ENCODE measurements around the gene TSC2. TPM values are rescaled to one million over a fixed set of nuclear protein-coding genes. Genes with fewer than 3 reads are reported as not detected.
"Not testable (repeated sequence)": the region's sequence is repeated elsewhere in the genome, so short reads cannot be mapped to it uniquely, and the experiment has no call there.

Gene TSC2
- total and polyA plus RNA-seq, 2 donors (not counting 3 experiments of a cell fraction or from before 2014, with no cell fraction given) = 87.9 to 144 TPM

DNA sequence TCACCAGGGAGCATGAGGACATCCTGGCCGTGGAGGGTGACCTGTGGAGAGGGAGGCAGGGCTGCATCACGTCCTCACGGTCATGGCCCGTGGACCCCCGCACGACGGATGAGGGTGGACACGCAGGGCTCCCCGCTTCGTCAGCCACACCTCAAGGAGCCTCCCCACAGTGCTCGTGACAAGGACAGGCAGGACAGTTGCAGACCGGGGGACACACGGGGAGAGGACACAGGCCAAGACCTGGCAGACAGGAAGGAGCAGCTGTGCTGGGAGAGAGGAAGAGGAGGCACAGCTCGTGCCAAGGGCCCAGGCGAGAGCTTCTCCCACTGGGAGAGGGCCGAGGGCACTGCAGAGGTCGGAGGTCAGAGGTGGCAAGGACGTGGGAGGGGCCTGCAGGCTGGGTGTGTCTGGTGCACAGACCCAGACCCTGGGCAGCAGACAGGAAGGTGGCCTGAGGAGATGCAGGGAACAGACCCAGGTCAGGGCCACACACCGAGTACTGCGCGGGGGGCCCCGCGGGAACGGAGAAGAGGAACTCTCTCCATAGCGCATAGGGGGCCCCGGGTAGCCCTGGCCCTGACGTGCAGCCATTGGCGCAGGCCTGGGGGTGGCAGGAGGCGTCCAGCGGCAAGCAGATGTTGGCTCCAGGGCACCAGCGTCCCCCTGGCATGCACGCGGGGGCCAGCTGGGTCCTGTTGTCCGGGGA, 67.3 kb downstream of the TSC2 start:
- H3K9ac ChIP-seq (replicated peaks; ENCODE audit: extremely low read depth, insufficient read depth, low read length); H3K4me2 ChIP-seq (ENCODE audit: insufficient read depth, low read length); H3K4me1 ChIP-seq (ENCODE audit: control insufficient read depth, extremely low read depth, insufficient read depth, low read length); H3K4me3 ChIP-seq (replicated peaks in 1 of 3; ENCODE audit: insufficient read depth in 1 of 3, low read depth in 1 of 3, low read length in 3 of 3); H4K20me1 ChIP-seq (replicated peaks; ENCODE audit: control insufficient read depth, extremely low read depth, insufficient read depth, low read length); FAIRE-seq; CTCF ChIA-PET; H3K9me3 ChIP-seq (replicated peaks; ENCODE audit: control insufficient read depth, insufficient read depth, low read length); H3K27ac ChIP-seq (ENCODE audit: insufficient read depth, low read depth, low read length); H3K27me3 ChIP-seq (ENCODE audit: control insufficient read depth in 2 of 2, insufficient read depth in 2 of 2, low read length in 2 of 2); POLR2A ChIA-PET; H3K9me1 ChIP-seq (replicated peaks; ENCODE audit: control insufficient read depth, extremely low read depth, insufficient read depth, low read length); DNase-seq (ENCODE audit: low read depth, low spot score); H2AFZ ChIP-seq (ENCODE audit: low read depth, low read length); H3K79me2 ChIP-seq (ENCODE audit: control insufficient read depth, insufficient read depth, low read length); BruUV-seq (replicated peaks); intact Hi-C loops (cut with micrococcal nuclease); dilution Hi-C loops (cut with MboI; ENCODE audit: extremely low pct_ligation_motif_present, low sequenced_read_pairs): not testable (repeated sequence)
- peaks cover 0 to 10% of the 10 kb centered on the region in 2 experiments for H3K36me3 ChIP-seq (ENCODE audit: control insufficient read depth in 2 of 2, extremely low read depth in 1 of 2, insufficient read depth in 2 of 2, low read length in 2 of 2)

DNA sequence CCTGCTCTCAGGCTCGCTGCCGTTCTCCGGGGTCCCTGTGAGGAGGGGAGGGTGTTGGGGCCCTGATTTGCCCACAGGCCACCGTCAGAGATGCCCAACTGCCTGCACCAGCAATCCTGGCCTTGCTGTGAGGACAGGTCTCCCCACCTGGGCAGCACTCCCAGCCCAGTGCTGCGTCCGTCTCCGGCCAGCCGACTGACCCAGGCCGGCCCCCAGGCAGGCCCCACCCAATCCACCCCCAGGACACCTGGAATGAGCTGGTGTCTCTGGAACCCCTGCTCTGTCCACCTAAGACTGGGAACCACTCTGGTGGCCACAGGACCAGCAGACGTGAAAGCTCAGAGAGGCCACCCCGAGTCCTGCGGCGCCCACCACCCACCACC, 67.8 kb downstream of the TSC2 start:
- Histone ChIP-seq H3K79me2 (ENCODE audit: control insufficient read depth, insufficient read depth, low read length) (peaks cover 4% of the 10 kb centered on the region), H3K9me1 (replicated peaks; ENCODE audit: control insufficient read depth, extremely low read depth, insufficient read depth, low read length) (no peaks in the 10 kb centered on the region), H3K4me2 (ENCODE audit: insufficient read depth, low read length) (no peak overlapping the region), H3K4me3 (replicated peaks in 1 of 3; ENCODE audit: insufficient read depth in 1 of 3, low read depth in 1 of 3, low read length in 3 of 3) (no peak overlapping the region), H3K27ac (ENCODE audit: insufficient read depth, low read depth, low read length) (no peak overlapping the region), H3K27me3 (ENCODE audit: control insufficient read depth in 2 of 2, insufficient read depth in 2 of 2, low read length in 2 of 2) (no peaks in the 10 kb centered on the region), H3K9ac (replicated peaks; ENCODE audit: extremely low read depth, insufficient read depth, low read length) (no peak overlapping the region), H3K9me3 (replicated peaks; ENCODE audit: control insufficient read depth, insufficient read depth, low read length) (no peaks in the 10 kb centered on the region), H2AFZ (ENCODE audit: low read depth, low read length) (no peak overlapping the region), H3K4me1 (ENCODE audit: control insufficient read depth, extremely low read depth, insufficient read depth, low read length) (no peaks in the 10 kb centered on the region), H3K36me3 (ENCODE audit: control insufficient read depth in 2 of 2, extremely low read depth in 1 of 2, insufficient read depth in 2 of 2, low read length in 2 of 2) (peaks cover 0 to 10% of the 10 kb centered on the region in 2 experiments), H4K20me1 (replicated peaks; ENCODE audit: control insufficient read depth, extremely low read depth, insufficient read depth, low read length) (no peaks in the 10 kb centered on the region)
- BruUV-seq (replicated peaks) = no TSS peak
- no peak for DNase-seq (ENCODE audit: low read depth, low spot score)
- TF ChIP-seq GATA2 (IDR thresholded peaks at IDR 0.05; ENCODE audit: insufficient read depth, insufficient read length, low read depth, low read length) (no peak), POLR2AphosphoS5 (IDR thresholded peaks at IDR 0.05; ENCODE audit: insufficient read depth, low read depth, low read length) (no peak), EZH2 (IDR thresholded peaks at IDR 0.05; ENCODE audit: borderline replicate concordance, low read depth, low read length, severe bottlenecking) (no peak)
- FAIRE-seq = no peak
- POLR2A ChIA-PET = no interaction called here
- dilution Hi-C loops (cut with MboI; ENCODE audit: extremely low pct_ligation_motif_present, low sequenced_read_pairs) = no loop called here
- CTCF ChIA-PET = no interaction called here
- intact Hi-C loops (cut with micrococcal nuclease) = no loop called here

DNA sequence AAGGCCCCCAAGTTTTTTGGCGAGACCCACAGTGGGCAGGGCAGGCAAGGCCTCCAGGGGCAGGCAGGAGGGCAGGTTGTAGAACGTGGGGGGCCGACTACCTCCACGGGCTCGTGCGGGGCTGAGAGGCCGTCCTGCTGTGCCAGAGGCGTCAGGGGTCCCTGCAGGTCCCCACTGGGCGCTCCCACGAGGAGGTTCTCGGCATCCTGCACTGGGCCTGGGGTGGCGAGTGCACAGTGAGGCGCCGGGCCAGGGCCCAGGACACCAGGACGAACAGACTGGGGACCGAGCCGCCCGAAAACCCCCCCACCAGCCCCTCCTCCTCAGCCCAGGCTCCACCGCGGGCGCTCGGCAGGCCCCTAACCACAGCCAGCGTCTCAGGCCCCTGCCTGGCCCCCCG, 68.6 kb downstream of the TSC2 start:
- dilution Hi-C loops (cut with MboI; ENCODE audit: extremely low pct_ligation_motif_present, low sequenced_read_pairs); H3K9ac ChIP-seq (replicated peaks; ENCODE audit: extremely low read depth, insufficient read depth, low read length); FAIRE-seq: not testable (repeated sequence)

DNA sequence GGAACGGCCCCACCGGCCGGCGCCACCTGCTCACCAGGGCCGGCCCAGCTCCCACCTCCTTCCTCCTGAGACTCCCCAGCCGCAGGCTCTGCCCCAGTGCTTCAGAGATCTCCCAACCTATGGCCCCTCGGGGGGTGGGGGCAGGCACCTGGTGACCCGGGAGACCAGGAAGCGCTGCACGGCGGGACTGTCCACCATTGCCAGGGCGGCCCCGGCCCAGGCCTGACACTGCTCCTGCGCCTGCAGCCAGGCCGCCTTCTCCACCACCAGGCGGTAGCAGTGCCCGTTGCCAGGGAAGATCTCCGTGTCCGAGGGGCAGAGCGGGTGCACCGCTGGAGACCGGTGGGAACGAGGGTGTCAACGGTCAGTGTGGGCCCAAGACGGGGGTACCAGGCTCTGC, 69.6 kb downstream of the TSC2 start:
- H3K27ac ChIP-seq (ENCODE audit: insufficient read depth, low read depth, low read length); intact Hi-C loops (cut with micrococcal nuclease); FAIRE-seq; H3K9ac ChIP-seq (replicated peaks; ENCODE audit: extremely low read depth, insufficient read depth, low read length); H3K9me1 ChIP-seq (replicated peaks; ENCODE audit: control insufficient read depth, extremely low read depth, insufficient read depth, low read length); H2AFZ ChIP-seq (ENCODE audit: low read depth, low read length); H3K4me1 ChIP-seq (ENCODE audit: control insufficient read depth, extremely low read depth, insufficient read depth, low read length); dilution Hi-C loops (cut with MboI; ENCODE audit: extremely low pct_ligation_motif_present, low sequenced_read_pairs); H3K36me3 ChIP-seq (ENCODE audit: control insufficient read depth in 2 of 2, extremely low read depth in 1 of 2, insufficient read depth in 2 of 2, low read length in 2 of 2); DNase-seq (ENCODE audit: low read depth, low spot score); H3K4me2 ChIP-seq (ENCODE audit: insufficient read depth, low read length); H3K4me3 ChIP-seq (replicated peaks in 1 of 3; ENCODE audit: insufficient read depth in 1 of 3, low read depth in 1 of 3, low read length in 3 of 3); POLR2A ChIA-PET; H3K79me2 ChIP-seq (ENCODE audit: control insufficient read depth, insufficient read depth, low read length); H3K9me3 ChIP-seq (replicated peaks; ENCODE audit: control insufficient read depth, insufficient read depth, low read length); BruUV-seq (replicated peaks); CTCF ChIA-PET; H4K20me1 ChIP-seq (replicated peaks; ENCODE audit: control insufficient read depth, extremely low read depth, insufficient read depth, low read length); H3K27me3 ChIP-seq (ENCODE audit: control insufficient read depth in 2 of 2, insufficient read depth in 2 of 2, low read length in 2 of 2): not testable (repeated sequence)

More for the DNA sequence above, 68.6 kb downstream of the TSC2 start:
- intact Hi-C loops (cut with micrococcal nuclease); H3K4me3 ChIP-seq (replicated peaks in 1 of 3; ENCODE audit: insufficient read depth in 1 of 3, low read depth in 1 of 3, low read length in 3 of 3); BruUV-seq (replicated peaks); H3K27me3 ChIP-seq (ENCODE audit: control insufficient read depth in 2 of 2, insufficient read depth in 2 of 2, low read length in 2 of 2); H2AFZ ChIP-seq (ENCODE audit: low read depth, low read length); H4K20me1 ChIP-seq (replicated peaks; ENCODE audit: control insufficient read depth, extremely low read depth, insufficient read depth, low read length); H3K79me2 ChIP-seq (ENCODE audit: control insufficient read depth, insufficient read depth, low read length); DNase-seq (ENCODE audit: low read depth, low spot score); H3K4me2 ChIP-seq (ENCODE audit: insufficient read depth, low read length); CTCF ChIA-PET; H3K9me1 ChIP-seq (replicated peaks; ENCODE audit: control insufficient read depth, extremely low read depth, insufficient read depth, low read length); POLR2A ChIA-PET; H3K4me1 ChIP-seq (ENCODE audit: control insufficient read depth, extremely low read depth, insufficient read depth, low read length); H3K36me3 ChIP-seq (ENCODE audit: control insufficient read depth in 2 of 2, extremely low read depth in 1 of 2, insufficient read depth in 2 of 2, low read length in 2 of 2); H3K27ac ChIP-seq (ENCODE audit: insufficient read depth, low read depth, low read length); H3K9me3 ChIP-seq (replicated peaks; ENCODE audit: control insufficient read depth, insufficient read depth, low read length): not testable (repeated sequence)

Data from endothelial cell of umbilical vein (primary cell).